K562 (cell line): ENCODE results near the gene ATP23. TPM values are rescaled to one million over a fixed set of nuclear protein-coding genes. Genes with fewer than 3 reads are reported as not detected.
A peak's percentile ranks its signal among the peaks of the same experiment; 100 is the strongest.

Experiments
- ATAC-seq: fragments of 200-7000 bp; cut with Tn5 transposase; 3 replicates; pipeline ENCODE4 v1.9.1; 2020; ENCODE audit warnings: moderate library complexity
- BruUV-seq: library from RNA; stranded (reverse); fragments of 400-500 nt; replicated peaks from 2 replicates; lab custom pipeline; 2021; lab: Mats Ljungman, UMichigan
- CTCF ChIA-PET: fragments of 300-600 bp; formaldehyde crosslinking; extraction: SDS; loops from one replicate; lab custom pipeline; 2021; ENCODE audit warnings: low intra/inter-chr PET ratio; lab: Yijun Ruan, JAX
- POLR2A ChIA-PET: fragments of 300-600, 350-650 bp; sonication (Branson Sonifier 250); formaldehyde crosslinking; extraction: SDS; loops from one replicate; lab custom pipeline; 2021; ENCODE audit warnings: antibody characterized with exemption, inconsistent platforms; lab: Yijun Ruan, JAX
- DNase-seq, 4 experiments: peaks; one replicate each; pipeline versions ENCODE4 v3.0.0 to v3.0.0-alpha.2; 2011 to 2018; ENCODE audit warnings: low spot score in 3 of 4, mixed read lengths in 3 of 4; ENCODE audit errors: extremely low read depth in 1 of 4
- FAIRE-seq: peaks from 2 replicates; lab custom pipeline; 2011; peaks lifted over from hg19 to GRCh38; lab: Jason Lieb, UNC
- H2AFZ ChIP-seq: 2 replicates; pipeline ENCODE4 v1.6.0; 2011; ENCODE audit warnings: low read depth, low read length, control low read depth, inconsistent platforms
- H3K27ac ChIP-seq: fragments of 200-600 bp; 3 replicates; pipeline ENCODE4 v1.8.0; 2011; ENCODE audit warnings: low read depth, mild to moderate bottlenecking, control low read depth, inconsistent platforms, low read length, moderate library complexity, mixed read lengths; ENCODE audit errors: extremely low read depth
- H3K27me3 ChIP-seq, 2 experiments: fragments of 300-600 bp in 1 of 2; 2 replicates in 1 of 2; 3 replicates in 1 of 2; pipeline versions ENCODE4 v1.6.0 to v1.8.0; 2011; ENCODE audit warnings: inconsistent platforms in 2 of 2, low read length in 2 of 2, mild to moderate bottlenecking in 1 of 2, mixed read lengths in 1 of 2, moderate library complexity in 1 of 2; ENCODE audit not compliant: control insufficient read depth in 2 of 2, insufficient read depth in 2 of 2
- H3K36me3 ChIP-seq: fragments of 300-600 bp; 3 replicates; pipeline ENCODE4 v1.8.0; 2011; ENCODE audit warnings: mild to moderate bottlenecking, low read length, inconsistent platforms; ENCODE audit not compliant: control insufficient read depth, insufficient read depth
- H3K4me1 ChIP-seq, 2 experiments: fragments of 200-600 bp in 1 of 2; replicated peaks in 1 of 2; 2 replicates in 1 of 2; 3 replicates in 1 of 2; pipeline versions ENCODE4 v1.5.1 to v1.8.0; 2011; ENCODE audit warnings: inconsistent platforms in 2 of 2, low read length in 2 of 2, mild to moderate bottlenecking in 1 of 2, mixed read lengths in 1 of 2, moderate library complexity in 1 of 2; ENCODE audit not compliant: control insufficient read depth in 2 of 2, insufficient read depth in 2 of 2
- H3K4me2 ChIP-seq: 2 replicates; pipeline ENCODE4 v1.6.1; 2011; ENCODE audit warnings: low read length, control low read depth, inconsistent platforms, mixed read lengths; ENCODE audit not compliant: insufficient read depth
- H3K4me3 ChIP-seq: fragments of 200-600 bp; sonication (generic), shearing (Covaris generic); 2 replicates; pipeline ENCODE4 v1.5.1; 2016; ENCODE audit warnings: control low read depth, inconsistent platforms
- H3K79me2 ChIP-seq: fragments of 200-600 bp; 3 replicates; pipeline ENCODE4 v1.8.0; 2011; ENCODE audit warnings: low read length, inconsistent platforms; ENCODE audit not compliant: control insufficient read depth, insufficient read depth
- H3K9ac ChIP-seq, 2 experiments: 2 replicates each; pipeline versions ENCODE4 v1.6.0 to v1.6.1; 2011; ENCODE audit warnings: low read depth in 2 of 2, low read length in 2 of 2, control low read depth in 1 of 2, inconsistent platforms in 1 of 2, mild to moderate bottlenecking in 1 of 2, mixed read lengths in 1 of 2; ENCODE audit not compliant: insufficient read depth in 1 of 2
- H3K9me1 ChIP-seq: one replicate; pipeline ENCODE4 v1.6.0; 2011; ENCODE audit warnings: inconsistent platforms, mild to moderate bottlenecking, low read length, moderate library complexity; ENCODE audit not compliant: control insufficient read depth, insufficient read depth
- H3K9me3 ChIP-seq: replicated peaks from 2 replicates; pipeline ENCODE4 v1.5.1; 2011; ENCODE audit warnings: low read depth, low read length, inconsistent platforms; ENCODE audit not compliant: control insufficient read depth, insufficient read depth
- H4K20me1 ChIP-seq: replicated peaks from 2 replicates; pipeline ENCODE4 v1.6.1; 2011; ENCODE audit warnings: low read length, inconsistent platforms, mixed read lengths; ENCODE audit not compliant: control insufficient read depth, insufficient read depth
- CHAMP1 ChIP-seq: fragments of 450-650 bp; IDR thresholded peaks from 2 replicates; pipeline ENCODE4 v1.6.1; 2016; ENCODE audit warnings: mild to moderate bottlenecking
- EHMT2 ChIP-seq: fragments of 450-650 bp; IDR thresholded peaks from 2 replicates; pipeline ENCODE4 v1.6.1; 2018; ENCODE audit warnings: antibody characterized with exemption
- ILF3 ChIP-seq: fragments of 450-650 bp; IDR thresholded peaks from 2 replicates; pipeline ENCODE4 v1.6.1; 2018; ENCODE audit warnings: antibody characterized with exemption, mild to moderate bottlenecking, moderate library complexity, borderline replicate concordance
- KAT8 ChIP-seq: fragments of 450-650 bp; IDR thresholded peaks from 2 replicates; pipeline ENCODE4 v1.6.1; 2016; ENCODE audit warnings: low read depth, mild to moderate bottlenecking
- NFIC ChIP-seq: fragments of 450-650 bp; IDR thresholded peaks from 2 replicates; pipeline ENCODE4 v1.6.1; 2017; ENCODE audit warnings: mild to moderate bottlenecking, inconsistent platforms
- RAD21 ChIP-seq, 2 experiments: fragments of 250-450 bp in 1 of 2; fragments of 450-650 bp in 1 of 2; sonication (Bioruptor Pico) in 1 of 2; formaldehyde crosslinking in 1 of 2; IDR thresholded peaks in 1 of 2; conservative IDR thresholded peaks in 1 of 2; 2 replicates each; pipeline versions ENCODE4 v1.4.0 to v1.8.0; 2020 to 2022; ENCODE audit warnings: mild to moderate bottlenecking in 2 of 2, moderate library complexity in 1 of 2
- SRF ChIP-seq, 2 experiments: fragments of 250-450, 450-650 bp in 1 of 2; sonication (Bioruptor Pico) in 1 of 2; sonication (generic) in 1 of 2; formaldehyde crosslinking; IDR thresholded peaks; 2 replicates each; pipeline versions ENCODE4 v1.5.0 to v1.5.1; 2020 to 2022; ENCODE audit warnings: mild to moderate bottlenecking in 1 of 2, missing genetic modification reagents in 1 of 2
- TSC22D4 ChIP-seq: fragments of 450-650 bp; IDR thresholded peaks from 2 replicates; pipeline ENCODE4 v1.6.1; 2016; ENCODE audit warnings: missing genetic modification characterization, missing biosample characterization, control low read depth
- ZBTB2 ChIP-seq: fragments of 450-650 bp; IDR thresholded peaks from 2 replicates; pipeline ENCODE4 v1.6.1; 2016; ENCODE audit warnings: antibody characterized with exemption
- ZNF140 ChIP-seq: fragments of 250-450 bp; sonication (Bioruptor Pico); IDR thresholded peaks from 2 replicates; pipeline ENCODE4 v1.8.0; 2021; ENCODE audit warnings: moderate library complexity, mild to moderate bottlenecking, inconsistent platforms
- ZNF583 ChIP-seq: fragments of 250-450 bp; sonication (Bioruptor Pico); IDR thresholded peaks from 2 replicates; pipeline ENCODE4 v1.4.0; 2020
- WGBS: fragments of 100-300 bp; shearing (Covaris generic); methylation state at CpG from one replicate; pipeline ENCODE4 v1.1.6; 2016; ENCODE audit warnings: low coverage, mixed read lengths; ENCODE audit not compliant: insufficient coverage; ENCODE audit errors: missing lambda C conversion rate; 5-methylcytosine and 5-hydroxymethylcytosine counted together
- in situ Hi-C: fragments of 300-500 bp; cut with MboI; formaldehyde crosslinking; loops from 4 replicates; pipeline ENCODE4 v1.15.0; 2018; ENCODE audit warnings: inconsistent platforms, mixed read lengths
- intact Hi-C: fragments of 100-400 bp; cut with micrococcal nuclease; formaldehyde crosslinking; loops from 2 replicates; pipeline ENCODE4 v1.14.2; 2022
- polyA plus RNA-seq, 8 experiments: library from polyadenylated mRNA; depleted of rRNA in 4 of 8; stranded (reverse) in 5 of 8; unstranded in 3 of 8; fragments of >200 nt; fragmentation: Nextera tagmentation in 2 of 8; fragmentation: Illumina TruSeq in 1 of 8; extraction: Ambion mirVana in 2 of 8; extraction: Trizol in 1 of 8; gene quantifications; 2 replicates each; pipeline versions ENCODE4 v1.2.1 to v1.2.3, GENCODE V29; 2011 to 2014; ENCODE audit warnings: inconsistent platforms in 1 of 8, missing spikeins in 1 of 8
- total RNA-seq, 7 experiments: library from RNA; depleted of rRNA in 6 of 7; stranded (reverse); fragments of >200 nt in 6 of 7; fragmentation: Illumina TruSeq in 2 of 7; extraction: Trizol in 2 of 7; gene quantifications; 2 replicates each; pipeline versions ENCODE4 v1.2.1 to v1.2.3, GENCODE V29; 2011 to 2021; ENCODE audit warnings: low replicate concordance in 1 of 7

Gene ATP23
- total and polyA plus RNA-seq, 9 of the 15 experiments (the other 6 are each of a cell fraction or from before 2014, with no cell fraction given), result 8.3 to 53.7 (median 28.5) TPM

GRCh38 chr12:57958061-57958657, 16.8 kb downstream of the ATP23 start:
- in situ Hi-C loops, result no loop called here
- ATAC-seq, result no peak

DNA sequence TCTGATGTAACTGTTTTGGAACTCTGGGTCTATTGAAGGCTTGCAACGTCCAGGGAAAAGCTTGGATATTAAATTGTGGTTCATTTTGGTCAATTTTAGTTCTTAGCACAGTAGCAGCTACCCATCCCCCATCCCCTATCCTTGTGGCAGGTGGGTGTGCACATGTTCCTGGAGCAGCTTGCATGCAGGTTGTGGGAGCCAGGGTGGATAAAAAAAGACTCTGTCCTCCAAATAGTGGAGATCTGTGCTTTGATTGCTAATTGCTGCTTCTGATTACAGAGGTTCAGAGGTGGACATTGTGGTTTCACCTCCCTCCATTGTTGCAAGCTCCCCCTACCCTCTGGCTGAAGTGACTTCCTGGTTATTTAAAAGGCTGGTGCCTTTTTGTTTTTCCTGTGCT, 23.1 kb downstream of the ATP23 start:
- no TSS peak for BruUV-seq
- no peaks in the 10 kb centered on the region for H3K4me1 ChIP-seq
- POLR2A ChIA-PET, result interaction anchor here (0.6 kb wide), 1 partner anchor 13 kb away, joined by 3 read pairs; no protein-coding TSS in a partner anchor
- H3K9me1 ChIP-seq, result no peaks in the 10 kb centered on the region
- H3K4me3 ChIP-seq, result no peak overlapping the region
- FAIRE-seq (no peak), DNase-seq (no peak), ATAC-seq (no peak)
- WGBS, result 6% methylated on average over 1 of the region's 1 CpG
- CTCF ChIA-PET, result no interaction called here
- no peaks in the 10 kb centered on the region for H3K79me2 ChIP-seq
- H3K4me2 ChIP-seq, result no peak overlapping the region
- no peak overlapping the region for H3K27ac ChIP-seq
- H3K9ac ChIP-seq, result no peak overlapping the region
- no peaks in the 10 kb centered on the region for H3K27me3 ChIP-seq
- intact Hi-C loops, result no loop called here
- H3K9me3 ChIP-seq, result no peaks in the 10 kb centered on the region; the same call in 1 of the 2 replicates
- in situ Hi-C loops, result no loop called here
- H2AFZ ChIP-seq, result no peak overlapping the region
- H4K20me1 ChIP-seq, result no peaks in the 10 kb centered on the region
- no peaks in the 10 kb centered on the region for H3K36me3 ChIP-seq
- TF ChIP-seq RAD21 (CRISPR knock-in tag; conservative IDR thresholded peaks at IDR 0.05 in 1 of 2, IDR thresholded peaks at IDR 0.05 in 1 of 2), result no peak
- TF ChIP-seq ZNF140 (CRISPR knock-in tag), result no peak
- TF ChIP-seq SRF (CRISPR knock-in tag; IDR thresholded peaks at IDR 0.05), result no peak
- no peak for TF ChIP-seq ILF3
- TF ChIP-seq ZNF583 (CRISPR knock-in tag), result no peak
- no peak for TF ChIP-seq CHAMP1
- no peak for TF ChIP-seq KAT8
- no peak for TF ChIP-seq ZBTB2
- no peak for TF ChIP-seq TSC22D4

More at GRCh38 chr12:57958061-57958657, 16.8 kb downstream of the ATP23 start:
- no peaks in the 10 kb centered on the region for H3K9me3 ChIP-seq
- no peaks in the 10 kb centered on the region for H3K4me1 ChIP-seq
- 98% methylated on average over 6 of the region's 6 CpGs for WGBS
- no TSS peak for BruUV-seq
- DNase-seq, result no peak
- TF ChIP-seq NFIC (peak; percentile 23; the same call in 1 of the 2 replicates), EHMT2 (no peak)
- no peaks in the 10 kb centered on the region for H3K27me3 ChIP-seq
- H2AFZ ChIP-seq, result no peak overlapping the region
- H3K4me3 ChIP-seq, result no peak overlapping the region
- H3K36me3 ChIP-seq, result peaks cover 41% of the 10 kb centered on the region
- intact Hi-C loops, result no loop called here
- H3K9me1 ChIP-seq, result no peaks in the 10 kb centered on the region
- no peak overlapping the region for H3K4me2 ChIP-seq
- ChIA-PET CTCF (no interaction called here), POLR2A (interaction anchor here (0.9 to 2.4 kb wide), 4 partner anchors 9 to 22 kb away, joined by 3 to 7 read pairs (median 4); partner anchors contain the start of gene ATP23)
- no peak overlapping the region for H3K27ac ChIP-seq
- H3K9ac ChIP-seq, result no peak overlapping the region
- no peaks in the 10 kb centered on the region for H4K20me1 ChIP-seq
- no peaks in the 10 kb centered on the region for H3K79me2 ChIP-seq
- FAIRE-seq, result no peak
